ENCODE measurements around the gene NISCH.

The NISCH gene

DNA sequence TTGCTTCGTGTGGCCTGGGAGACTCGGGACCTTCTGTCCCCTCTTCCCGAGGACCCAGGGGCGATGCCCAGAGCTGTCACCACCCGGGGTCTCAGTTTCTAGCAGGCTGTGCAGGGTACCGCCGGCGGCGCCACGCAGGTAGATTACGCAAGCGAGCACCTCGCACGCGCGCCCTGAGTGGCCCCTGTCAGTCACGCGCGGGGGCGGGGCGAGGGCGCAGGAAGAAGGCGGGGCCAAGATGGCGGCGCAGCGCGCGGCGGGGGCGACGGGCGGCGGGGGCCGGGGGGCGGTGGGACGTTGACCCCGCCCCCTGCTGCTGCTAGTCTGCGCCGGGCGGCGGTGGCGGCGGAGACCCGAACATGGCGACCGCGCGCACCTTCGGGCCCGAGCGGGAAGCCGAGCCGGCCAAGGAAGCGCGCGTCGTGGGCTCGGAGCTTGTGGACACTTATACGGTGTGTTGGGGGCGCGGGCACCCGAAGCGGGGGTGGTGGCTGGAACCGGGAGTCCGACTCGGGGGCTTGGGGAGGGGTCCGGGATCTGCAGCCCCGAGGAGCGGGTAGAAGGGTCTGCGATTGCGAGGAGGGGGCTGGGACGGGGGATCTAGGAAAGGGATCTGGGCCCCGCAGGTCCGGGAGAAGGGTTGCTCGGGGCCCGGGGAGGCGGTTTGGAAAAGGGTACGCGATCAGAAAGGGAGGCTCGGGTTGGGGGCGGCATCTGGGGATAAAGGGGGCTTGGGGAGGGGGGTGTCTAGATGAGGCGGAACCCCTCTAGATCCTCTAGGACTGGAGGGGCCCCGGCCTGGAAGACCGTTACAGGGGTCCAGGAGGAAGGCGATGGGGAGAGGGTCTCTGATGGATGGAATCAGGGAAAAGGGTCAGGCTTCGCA, at the start of gene NISCH:
NISCH (plus strand) TSS at position 322 of the 886 bp plus-strand sequence; CDS start at position 360, 38 bp downstream.
- peak; percentile 14 for DNase-seq

DNA sequence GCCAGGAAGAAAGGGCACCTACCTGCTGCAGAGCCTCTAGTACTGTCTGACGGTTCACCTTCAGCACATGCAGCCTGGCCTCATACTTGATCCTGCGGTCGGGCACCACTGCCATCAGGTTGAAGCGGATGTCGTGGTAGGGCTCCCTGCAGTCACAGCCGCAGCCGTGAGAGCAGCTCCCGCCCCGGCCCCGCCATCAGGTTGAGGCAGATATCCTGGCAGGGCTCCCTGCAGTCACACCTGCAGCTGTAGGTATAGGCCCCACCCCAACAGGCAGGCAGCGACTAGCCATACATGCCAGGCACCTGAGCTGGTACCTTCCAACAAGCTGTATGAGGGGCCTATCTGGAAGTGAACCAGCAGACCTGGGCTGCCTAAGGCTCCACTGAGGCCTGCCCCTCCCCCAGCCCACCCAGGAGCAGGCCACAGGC, 49.2 kb upstream of the NISCH start:
- no peak for DNase-seq

DNA sequence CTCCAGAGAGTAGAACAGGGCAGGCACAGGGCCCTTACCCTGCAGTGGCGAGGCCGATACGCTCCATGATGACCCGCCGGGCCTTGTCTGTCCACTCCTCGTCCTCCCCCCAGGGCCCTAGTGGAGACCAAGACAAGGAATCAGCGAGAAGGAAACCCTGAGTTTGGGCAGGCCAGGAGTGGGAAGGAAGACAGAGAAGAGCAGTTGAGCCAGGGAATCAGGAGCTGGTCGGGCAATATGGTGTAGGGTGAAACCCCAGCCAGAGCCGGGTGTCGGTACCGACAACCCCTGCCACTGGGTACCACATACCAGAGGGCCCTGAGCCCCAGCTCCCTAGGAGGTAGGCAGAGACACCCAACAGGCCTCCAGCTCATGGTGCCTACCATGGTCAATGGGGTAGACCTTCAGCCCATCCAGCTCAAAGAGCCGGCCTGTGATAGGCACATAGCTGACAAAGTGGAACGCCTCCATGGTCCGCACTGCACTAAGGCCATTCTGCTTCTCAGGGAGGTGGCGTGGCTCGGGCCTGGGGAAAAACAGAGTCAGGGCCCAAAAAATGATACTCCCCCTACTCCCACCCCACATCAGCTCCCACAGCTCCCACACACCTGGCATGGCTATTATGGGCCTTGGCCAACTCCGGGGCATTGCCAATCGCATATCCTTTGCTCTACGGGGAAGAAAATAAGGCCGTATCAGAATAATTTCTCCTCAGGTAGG, 48.5 kb upstream of the NISCH start:
- no peak for DNase-seq

DNA sequence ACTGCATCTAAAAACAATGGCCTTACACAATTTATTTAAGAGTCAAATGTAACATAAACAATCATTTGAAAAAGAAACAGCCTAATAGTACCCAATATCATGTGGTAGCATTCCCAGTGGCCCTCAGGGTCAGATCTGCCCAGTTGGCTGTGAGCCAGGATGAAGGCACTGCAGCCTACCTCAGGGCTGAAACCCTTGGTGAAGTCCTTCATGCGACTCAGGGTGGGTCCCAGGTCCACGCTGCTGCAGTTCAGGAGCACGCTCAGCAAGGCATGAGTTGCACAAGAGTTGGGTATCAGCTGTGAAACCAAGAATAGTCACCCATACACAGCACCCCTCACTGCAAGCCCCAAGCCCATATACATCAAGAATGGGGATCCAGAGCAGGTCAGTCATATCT, 47.6 kb upstream of the NISCH start:
- DNase-seq: no peak

DNA sequence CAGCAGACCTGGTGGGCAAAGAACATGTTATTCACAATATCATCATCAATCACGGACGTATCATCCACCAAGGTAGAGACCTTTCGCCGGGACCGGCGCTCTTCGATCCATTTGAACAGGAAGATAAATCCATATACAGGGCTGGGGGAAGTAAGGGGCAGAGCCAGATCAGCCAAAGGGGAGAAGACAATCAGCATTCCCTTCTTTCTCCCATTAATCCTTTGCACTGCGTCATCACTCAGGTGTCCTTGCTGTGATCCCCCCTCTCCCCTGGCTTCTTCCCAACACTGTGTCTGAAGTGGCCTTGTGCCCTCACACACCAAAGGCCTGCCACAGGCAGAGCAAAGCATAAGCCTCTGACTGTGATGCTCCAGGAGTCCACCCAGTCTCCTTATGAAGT, 46.9 kb upstream of the NISCH start:
- DNase-seq: no peak

DNA sequence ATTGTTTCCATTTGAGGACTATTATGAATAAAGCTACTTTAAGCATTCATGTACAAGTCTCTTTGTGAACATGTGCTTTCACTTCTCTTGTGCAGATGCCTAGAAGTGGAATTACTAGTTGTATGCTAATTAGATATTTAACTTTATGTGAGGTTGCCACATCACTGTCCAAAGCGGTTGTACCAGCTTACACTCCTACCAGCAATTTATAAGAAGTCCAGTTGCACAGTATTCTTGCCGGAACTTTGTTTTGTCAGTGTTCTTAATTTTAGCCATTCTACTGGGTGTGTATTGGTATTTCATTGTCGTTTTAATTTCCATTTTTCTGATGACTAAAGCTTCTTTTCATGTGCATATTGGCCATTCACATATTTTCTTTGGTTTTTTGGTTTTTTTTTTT, 39.6 kb upstream of the NISCH start:
- no peak for DNase-seq

DNA sequence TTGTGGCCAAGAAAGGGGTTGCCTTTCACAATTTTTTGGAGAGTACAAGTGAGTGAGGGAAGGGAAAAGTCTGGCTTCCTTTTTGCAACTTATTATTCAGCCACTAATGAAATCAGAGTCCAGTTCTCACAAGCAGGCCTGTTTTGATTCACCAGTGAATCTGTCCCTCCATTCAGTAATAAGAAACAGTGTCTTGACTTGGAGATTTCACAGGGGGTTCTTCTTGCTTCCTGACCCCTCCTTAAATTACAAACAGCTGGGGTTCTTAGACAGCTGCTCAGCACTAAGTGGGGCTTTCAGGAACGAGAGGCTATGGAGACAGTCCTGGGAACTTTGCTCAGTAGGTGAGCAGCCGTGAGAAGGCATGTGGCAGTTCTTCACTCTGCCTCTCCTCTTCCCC, 35.0 kb upstream of the NISCH start:
- no peak for DNase-seq

DNA sequence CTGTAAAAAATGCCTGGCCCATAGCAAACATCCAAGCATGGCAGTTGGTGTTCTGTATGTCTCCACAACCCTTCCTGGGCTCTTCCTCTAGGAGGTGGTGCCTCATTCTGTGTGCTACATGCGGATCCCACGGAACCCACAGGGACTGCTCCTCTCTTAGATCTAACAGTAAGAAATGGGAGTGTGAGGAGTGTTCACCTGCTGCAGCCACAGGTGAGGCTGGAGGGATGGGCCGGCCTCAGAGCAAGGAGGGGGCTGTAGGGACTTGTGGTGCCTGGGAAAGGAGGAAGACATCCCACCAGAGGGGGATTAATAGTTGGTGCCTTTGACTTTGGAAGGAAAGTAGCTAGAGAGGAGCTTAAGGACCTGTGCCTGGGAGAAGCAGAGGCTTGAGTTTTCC, 32.7 kb upstream of the NISCH start:
- no peak for DNase-seq

DNA sequence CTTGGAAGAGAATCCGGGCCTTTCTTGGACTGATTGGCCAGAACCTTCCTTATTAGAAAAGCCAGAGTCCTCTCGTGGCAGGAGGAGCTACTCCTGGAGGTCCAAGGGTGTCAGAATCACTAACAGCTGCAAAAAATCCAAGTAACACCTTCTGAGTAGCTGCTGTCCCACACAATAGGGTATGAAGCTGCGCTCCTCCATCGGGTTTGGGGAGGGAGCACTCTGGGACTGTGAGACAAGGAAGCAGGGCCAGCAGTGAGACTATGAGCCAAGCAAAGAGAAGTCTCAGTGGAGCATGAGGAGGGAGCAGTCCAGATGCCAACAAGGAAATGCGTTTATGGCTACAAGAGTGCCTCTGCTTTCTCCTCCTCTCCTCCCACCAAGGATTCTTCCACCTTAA, 32.2 kb upstream of the NISCH start:
- DNase-seq: no peak

DNA sequence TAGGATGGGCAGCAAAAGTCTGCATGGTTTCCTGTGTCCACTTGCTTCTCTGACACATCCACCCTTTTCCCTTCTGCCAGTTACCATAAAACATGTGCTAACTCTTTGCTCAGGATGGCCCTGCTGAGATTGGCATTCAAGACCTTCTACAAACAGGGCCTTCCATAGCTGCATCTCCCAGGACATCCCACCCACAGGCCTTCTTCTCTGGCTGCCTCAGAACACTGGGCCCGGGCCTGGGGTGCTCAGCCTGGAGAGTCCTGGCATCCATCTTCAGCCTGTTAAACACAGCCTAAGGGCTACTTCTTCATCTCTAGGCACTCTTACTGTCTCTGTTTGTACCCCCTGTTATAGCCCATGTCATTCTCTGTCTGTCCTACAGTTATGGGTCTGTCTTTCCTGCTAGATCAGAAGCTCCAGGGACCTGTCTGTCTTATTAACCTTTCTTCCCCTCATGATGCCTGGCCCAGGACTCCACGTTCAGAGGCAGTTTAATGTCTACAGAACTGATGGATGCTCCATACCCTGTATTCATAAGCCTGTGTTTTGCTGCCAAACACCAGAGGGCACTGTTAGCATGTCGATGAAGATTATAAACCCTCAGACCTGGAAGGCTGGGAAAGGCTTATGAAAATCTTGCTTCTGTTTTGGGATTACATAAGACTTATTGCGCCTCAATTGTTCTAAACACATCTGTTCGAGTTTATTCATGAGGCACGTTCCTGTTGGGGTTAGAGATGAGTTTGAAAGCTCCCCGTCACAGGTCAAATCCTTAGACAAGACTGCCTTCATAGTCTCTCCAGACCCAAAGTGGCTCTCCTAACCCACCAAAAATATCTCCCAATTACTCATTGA, 27.0 kb upstream of the NISCH start:
- DNase-seq: no peak

DNA sequence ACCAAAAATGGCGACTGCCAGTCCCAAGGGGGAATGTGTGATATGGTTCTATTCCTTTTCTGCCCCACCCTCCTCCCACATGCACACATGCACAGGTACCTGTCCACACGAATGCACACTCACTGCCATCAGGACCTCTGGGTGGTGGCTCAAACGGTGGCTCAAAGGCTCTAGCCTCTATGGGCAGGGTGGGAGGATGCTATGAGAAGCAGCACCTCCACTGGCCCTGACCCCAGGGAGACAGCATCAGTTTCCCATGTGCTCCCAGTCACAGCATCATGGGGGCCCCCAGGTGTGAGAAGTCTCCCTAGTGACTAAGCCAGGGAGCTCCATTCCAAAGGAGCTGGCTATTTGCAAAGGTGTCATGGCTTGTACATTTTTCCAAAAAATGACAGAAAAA, 26.4 kb upstream of the NISCH start:
- DNase-seq: no peak

DNA sequence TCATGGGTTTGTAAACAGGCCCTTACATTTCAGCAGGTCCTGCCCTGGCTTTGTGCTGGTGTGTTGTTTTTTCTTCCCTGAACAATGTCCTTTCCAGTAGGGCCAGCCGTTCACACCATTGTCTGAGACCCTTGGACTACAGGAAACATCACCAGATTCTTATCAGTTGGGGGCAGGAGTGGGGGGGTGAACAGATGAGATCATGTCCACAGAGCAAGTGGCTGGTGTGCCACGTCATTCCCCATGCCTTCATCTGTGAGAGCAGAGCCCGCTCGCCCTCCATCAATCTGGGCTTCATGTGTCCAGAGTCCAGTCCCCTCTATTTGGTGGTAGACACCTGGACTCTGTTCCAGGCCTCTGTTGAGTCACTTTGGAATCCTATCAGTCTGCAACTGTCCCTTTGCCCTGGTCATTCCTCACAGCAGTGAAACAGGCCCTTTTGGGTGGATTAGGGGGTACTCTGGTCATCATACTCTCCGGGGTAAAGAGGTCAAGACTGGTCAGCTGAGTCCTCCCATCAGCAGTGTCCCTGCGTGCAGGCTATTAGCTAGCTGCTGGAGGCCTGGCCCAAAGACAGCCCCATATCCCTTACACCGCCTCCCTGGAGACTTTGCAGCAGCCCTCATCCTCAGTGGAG, 25.5 kb upstream of the NISCH start:
- no peak for DNase-seq

DNA sequence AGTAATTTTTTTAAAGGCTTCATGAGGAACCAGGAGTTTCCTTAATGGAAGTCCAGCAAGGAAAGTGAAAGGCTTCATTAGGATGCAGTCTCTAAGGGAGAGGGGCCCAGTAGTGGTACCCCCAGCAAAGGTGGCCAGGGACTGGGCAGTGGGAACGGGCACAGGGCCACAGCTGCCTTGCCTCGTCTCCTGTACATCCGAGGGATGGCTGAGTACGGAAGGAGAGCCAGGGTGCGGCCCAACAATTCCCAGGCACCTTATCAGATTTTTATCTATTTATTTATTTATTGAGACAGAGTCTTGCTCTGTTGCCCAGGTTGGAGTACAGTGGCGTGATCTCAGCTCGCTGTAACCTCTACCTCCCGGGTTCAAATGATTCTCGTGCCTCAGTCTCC, 25.0 kb upstream of the NISCH start:
- DNase-seq: no peak

DNA sequence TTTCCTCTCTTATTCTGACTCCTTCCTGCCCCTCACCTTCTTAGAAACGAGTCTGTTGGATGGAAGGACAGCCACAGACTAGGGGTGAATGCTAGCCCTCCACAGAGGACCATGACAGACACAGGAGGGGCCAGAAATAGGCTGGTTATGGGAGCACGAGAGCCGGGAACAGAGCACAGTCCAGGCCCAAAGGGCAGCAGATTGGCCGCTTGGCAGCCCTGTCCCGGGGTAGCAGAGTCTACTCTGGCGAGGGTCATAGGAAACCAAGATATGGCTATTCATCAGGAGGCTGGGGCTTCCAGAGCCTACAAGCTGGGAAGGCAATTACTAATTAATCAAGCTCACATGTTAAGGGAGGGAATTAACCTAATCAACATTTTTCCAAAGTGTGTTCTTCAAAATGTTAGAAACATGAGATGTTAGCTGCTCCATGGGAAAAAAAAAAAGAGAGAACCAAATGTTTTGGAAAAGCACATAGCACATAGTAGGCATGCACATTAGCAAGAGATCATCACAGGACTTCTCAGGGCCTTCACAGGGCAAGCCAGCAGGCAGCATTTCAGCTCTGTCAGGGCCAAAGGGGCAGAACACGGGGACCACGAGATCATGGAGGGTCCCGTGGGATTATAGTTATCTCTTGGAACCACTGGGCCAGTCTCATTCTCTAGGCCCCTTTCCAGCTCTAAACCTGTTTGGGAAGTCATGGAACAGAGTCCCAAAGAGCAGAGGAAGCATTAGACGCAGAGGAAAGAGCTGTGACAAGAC, 23.8 kb upstream of the NISCH start:
- no peak for DNase-seq

DNA sequence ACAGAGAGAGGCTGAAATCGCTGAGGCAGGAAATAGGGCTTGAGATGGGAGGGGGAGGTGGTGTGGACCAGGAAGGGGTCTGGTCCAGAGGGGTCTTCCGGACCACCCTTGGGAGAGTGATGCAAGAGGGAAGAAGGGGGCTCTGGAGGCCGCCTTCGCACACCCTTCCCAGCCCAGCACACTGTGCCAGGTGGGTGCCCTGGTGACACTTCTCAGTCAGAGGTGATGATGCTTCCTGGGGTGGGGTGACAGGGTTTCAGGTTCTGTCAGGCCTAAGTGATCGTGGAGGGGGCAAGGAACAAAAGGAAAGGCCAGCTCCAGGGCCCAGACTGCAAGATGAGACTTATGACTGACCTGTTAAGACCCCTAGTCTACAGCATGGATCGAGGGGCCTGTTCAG, 23.2 kb upstream of the NISCH start:
- DNase-seq: no peak

DNA sequence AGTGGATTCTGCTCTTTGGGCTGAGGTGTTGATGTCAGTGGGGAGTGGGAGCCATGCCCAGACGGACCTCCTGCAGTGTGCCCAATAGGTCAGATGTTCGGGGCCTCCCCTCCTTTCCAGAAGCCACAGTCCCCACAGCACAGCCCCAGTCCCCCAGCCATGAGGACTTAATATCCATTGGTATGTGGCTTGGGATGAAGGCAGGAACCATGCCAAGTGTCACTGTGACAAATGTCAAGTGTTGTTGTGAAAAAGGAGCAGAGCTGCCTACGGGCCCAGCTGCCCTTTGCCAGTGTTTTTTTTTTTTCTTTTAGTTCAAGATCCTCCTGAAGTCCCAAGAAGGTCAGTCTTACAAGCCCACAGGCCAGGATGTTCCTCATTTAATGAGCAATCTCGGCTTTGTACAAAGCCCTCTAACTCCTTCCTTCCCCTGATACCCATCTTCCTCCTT, 22.7 kb upstream of the NISCH start:
- no peak for DNase-seq

DNA sequence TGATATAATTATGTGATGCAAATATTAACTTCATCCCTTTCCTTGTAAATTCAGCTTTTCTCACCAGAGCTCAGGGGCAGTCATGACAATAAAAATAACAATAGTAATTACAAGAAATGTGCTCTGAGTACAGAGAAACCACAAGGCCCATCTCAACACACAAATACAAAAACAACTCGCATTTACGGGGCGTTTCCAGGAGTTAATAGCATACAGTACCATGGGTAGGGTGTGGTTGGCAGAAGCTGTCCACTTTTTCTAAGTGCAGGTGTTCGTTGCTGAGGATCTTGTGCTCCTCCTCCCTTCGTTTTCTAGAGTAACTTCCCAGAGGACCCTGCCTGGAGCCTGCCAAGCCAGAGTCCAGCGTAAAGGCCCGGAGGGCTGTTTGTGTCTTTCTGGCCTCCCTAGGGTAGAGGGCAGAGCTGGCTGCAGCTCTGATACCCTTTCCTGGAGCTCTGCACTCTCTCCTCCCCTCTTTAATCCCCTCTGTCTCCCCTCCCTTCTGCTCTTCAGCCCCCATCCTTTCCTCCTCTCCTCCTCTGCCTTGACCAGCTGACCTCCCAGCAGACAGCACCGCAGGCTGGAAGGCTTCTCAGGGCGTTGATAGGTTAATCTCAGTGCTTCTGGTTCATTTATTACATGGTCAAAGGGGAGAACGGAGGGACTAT, 21.9 kb upstream of the NISCH start:
- no peak for DNase-seq

DNA sequence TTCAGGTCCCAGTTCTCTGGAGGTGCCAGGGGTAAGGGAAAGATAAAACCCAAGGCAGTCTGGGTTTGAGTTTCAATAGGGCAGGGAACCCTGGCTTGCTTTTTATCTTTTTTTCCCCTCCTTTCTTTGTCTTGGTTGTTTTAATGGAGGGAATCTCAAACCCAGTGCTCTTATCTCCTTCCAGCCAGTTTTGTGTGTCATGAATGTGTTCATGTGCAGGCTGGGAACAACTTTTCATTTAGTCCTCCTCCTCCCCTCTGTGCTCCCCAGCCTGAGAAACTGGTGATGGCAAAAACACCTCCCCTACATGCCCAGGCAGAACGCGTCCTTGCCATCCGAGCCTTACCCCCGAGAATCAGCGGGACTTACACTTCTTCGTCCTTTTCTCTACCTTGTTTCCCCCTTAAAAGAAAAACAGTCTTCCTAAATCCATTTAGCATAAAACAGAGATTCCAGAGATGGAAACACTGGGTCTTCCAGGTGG, 21.4 kb upstream of the NISCH start:
- no peak for DNase-seq

DNA sequence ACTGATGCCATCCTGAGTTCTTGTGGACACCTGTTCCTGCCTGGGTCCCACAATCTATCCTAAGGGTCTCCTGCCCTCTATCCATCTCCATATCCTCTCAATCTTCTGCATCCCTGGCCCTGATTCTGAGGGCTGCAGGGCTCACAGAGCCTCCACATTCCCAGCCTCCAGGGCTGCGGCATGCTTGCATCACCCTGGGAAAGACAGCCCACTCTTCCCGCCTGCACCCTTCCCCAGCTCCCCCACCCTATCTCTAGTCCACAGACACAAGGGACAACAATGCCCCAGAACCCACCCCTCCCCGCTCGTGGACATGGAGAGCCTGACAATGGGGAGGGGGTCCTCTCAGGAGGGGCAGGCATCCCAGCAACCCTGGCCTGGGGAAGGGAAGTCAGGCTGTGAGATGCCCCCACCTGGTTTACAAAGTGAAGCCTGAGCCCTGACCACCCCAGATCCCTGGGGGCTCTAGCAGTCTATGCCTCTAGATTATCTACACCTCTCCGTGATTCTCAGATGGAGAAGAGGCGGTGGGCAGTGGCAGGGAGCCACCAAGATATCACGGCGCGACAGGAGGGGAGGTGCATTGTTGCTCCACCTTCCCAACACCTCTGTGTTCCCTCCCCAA, 20.8 kb upstream of the NISCH start:
- no peak for DNase-seq

DNA sequence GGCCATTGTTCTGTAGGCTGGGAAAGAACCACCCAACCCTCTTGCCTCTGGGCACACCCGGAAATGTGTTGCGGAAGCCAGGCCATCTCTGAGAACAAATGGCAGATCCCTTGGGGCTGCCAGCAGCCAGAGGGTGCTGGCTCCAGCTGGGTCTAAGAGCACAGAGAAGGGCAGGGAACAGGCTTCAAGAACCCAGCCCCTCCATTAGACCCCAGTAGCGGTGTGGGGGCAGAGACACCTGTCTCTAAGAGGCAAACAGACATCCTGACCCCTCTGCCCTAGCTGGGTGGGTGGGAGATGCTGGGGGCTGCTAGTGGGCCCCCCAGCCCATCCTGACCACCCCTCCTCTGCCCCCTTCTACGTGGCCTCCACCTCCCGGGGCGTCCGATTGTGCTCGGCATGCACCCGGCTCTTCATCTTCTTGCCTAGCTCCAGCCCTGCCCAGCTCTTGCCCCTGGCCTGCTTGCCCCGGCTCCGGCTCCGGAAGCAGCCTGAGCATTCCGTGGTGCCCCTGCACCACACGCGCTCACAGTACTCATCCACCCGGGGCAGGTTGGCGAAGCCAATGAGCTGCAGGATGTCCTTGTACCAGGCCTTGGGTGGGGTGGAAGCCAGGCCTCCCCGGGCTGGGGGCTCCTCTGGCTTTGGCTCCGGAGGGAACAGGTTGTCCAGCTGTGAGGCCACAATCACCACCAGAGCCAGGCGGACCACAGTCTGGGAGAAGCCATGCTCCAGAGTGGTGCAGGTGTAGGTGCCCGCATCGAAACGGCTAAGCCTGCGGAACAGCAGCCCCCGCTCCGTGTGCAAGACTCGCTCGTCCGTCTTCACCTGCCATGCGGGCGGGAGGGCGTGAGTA, 19.9 kb upstream of the NISCH start:
- no peak for DNase-seq
